Tibial artery (tissue), 4 donors: ENCODE results near the gene AKAP6.
A peak's percentile ranks its signal among the peaks of the same experiment; 100 is the strongest.

Experiments used
- DNase-seq, 2 donors: peaks; one replicate each; pipeline ENCODE4 v3.0.0-alpha.2; 2019
- H3K27ac ChIP-seq, 2 donors: fragments of 200-600 bp; sonication (generic) in 1 of 2; 1 replicate in 1 of 2; 2 replicates in 1 of 2; pipeline ENCODE4 v1.5.1; 2018 to 2019; ENCODE audit warnings: mild to moderate bottlenecking in 1 of 2
- H3K27me3 ChIP-seq, 2 donors: fragments of 200-600 bp; sonication (generic) in 1 of 2; one replicate each; pipeline versions ENCODE4 v1.5.1 to v1.6.0; 2016 to 2019
- H3K36me3 ChIP-seq, 3 donors: fragments of 200-600 bp; sonication (generic) in 2 of 3; one replicate each; pipeline ENCODE4 v1.5.1; 2016 to 2019; ENCODE audit warnings: mild to moderate bottlenecking in 2 of 3
- H3K4me1 ChIP-seq, 4 donors: fragments of 200-600 bp; sonication (generic) in 2 of 4; 1 replicate in 3 of 4; 2 replicates in 1 of 4; pipeline ENCODE4 v1.5.1; 2016 to 2019
- H3K4me3 ChIP-seq, 2 donors: fragments of 200-600 bp; sonication (generic) in 1 of 2; 1 replicate in 1 of 2; 2 replicates in 1 of 2; pipeline ENCODE4 v1.5.1; 2018 to 2019; ENCODE audit warnings: mild to moderate bottlenecking in 2 of 2
- H3K9me3 ChIP-seq, 3 donors: fragments of 200-600 bp; sonication (generic) in 1 of 3; one replicate each; pipeline ENCODE4 v1.5.1; 2016 to 2019
- CTCF ChIP-seq, 2 experiments: fragments of 200-600 bp in 1 of 2; fragments of 450-650 bp in 1 of 2; IDR thresholded peaks; one replicate each; pipeline ENCODE4 v1.5.1; 2017 to 2019; ENCODE audit warnings: antibody characterized with exemption in 2 of 2, mild to moderate bottlenecking in 1 of 2, moderate library complexity in 1 of 2
- intact Hi-C: fragments of 100-400 bp; cut with DNase I; formaldehyde crosslinking; loops from one replicate; pipeline ENCODE4 v1.15.0; 2023; ENCODE audit warnings: low total_unique reads

AKAP6 gene

GRCh38 chr14:32719601-32720000 lies 390.5 kb downstream of the AKAP6 start:
- Histone ChIP-seq H3K27ac (no peak overlapping the region), H3K4me1 (peaks cover 0 to 19% (median 1%) of the 10 kb centered on the region in 4 donors), H3K27me3 (no peaks in the 10 kb centered on the region), H3K9me3 (no peaks in the 10 kb centered on the region), H3K36me3 (no peaks in the 10 kb centered on the region), H3K4me3 (no peak overlapping the region)
- TF ChIP-seq CTCF (IDR thresholded peaks at IDR 0.05): no peak
- intact Hi-C loops: no loop called here
- DNase-seq: no peak

GRCh38 chr14:32720927-32721326 lies 391.8 kb downstream of the AKAP6 start:
- Histone ChIP-seq H3K36me3 (no peaks in the 10 kb centered on the region), H3K4me1 (peaks cover 0 to 32% (median 7%) of the 10 kb centered on the region in 4 donors), H3K9me3 (no peaks in the 10 kb centered on the region), H3K4me3 (no peak overlapping the region), H3K27me3 (no peaks in the 10 kb centered on the region), H3K27ac (no peak overlapping the region)
- no peak for TF ChIP-seq CTCF (IDR thresholded peaks at IDR 0.05)
- no peak for DNase-seq
- intact Hi-C loops: no loop called here

GRCh38 chr14:32722631-32723183 lies 393.6 kb downstream of the AKAP6 start:
- no peak for TF ChIP-seq CTCF (IDR thresholded peaks at IDR 0.05)
- intact Hi-C loops: no loop called here
- Histone ChIP-seq H3K27me3 (no peaks in the 10 kb centered on the region), H3K27ac (no peak overlapping the region), H3K9me3 (no peaks in the 10 kb centered on the region), H3K4me3 (no peak overlapping the region), H3K36me3 (no peaks in the 10 kb centered on the region), H3K4me1 (peaks cover 0 to 38% (median 9%) of the 10 kb centered on the region in 4 donors)
- no peak for DNase-seq

GRCh38 chr14:32724867-32725471 lies 395.9 kb downstream of the AKAP6 start:
- no peak for DNase-seq
- H3K4me3 ChIP-seq: peak overlapping the region; percentile 23 to 41
- peaks cover 0 to 41% (median 9%) of the 10 kb centered on the region in 4 donors for H3K4me1 ChIP-seq
- no peaks in the 10 kb centered on the region for H3K9me3 ChIP-seq
- H3K27ac ChIP-seq: peak overlapping the region; percentile 49 to 54
- intact Hi-C loops: loop anchor here (5.0 kb wide), 1 partner anchor 1062 kb away; no protein-coding TSS in a partner anchor
- H3K27me3 ChIP-seq: no peaks in the 10 kb centered on the region
- no peaks in the 10 kb centered on the region for H3K36me3 ChIP-seq
- no peak for TF ChIP-seq CTCF (IDR thresholded peaks at IDR 0.05)

GRCh38 chr14:32726516-32726915 lies 397.4 kb downstream of the AKAP6 start:
- Histone ChIP-seq H3K9me3 (no peaks in the 10 kb centered on the region), H3K36me3 (no peaks in the 10 kb centered on the region), H3K27ac (no peak overlapping the region), H3K4me1 (peaks cover 0 to 37% (median 9%) of the 10 kb centered on the region in 4 donors), H3K27me3 (no peaks in the 10 kb centered on the region), H3K4me3 (no peak overlapping the region)
- intact Hi-C loops: loop anchor here (5.0 kb wide), 1 partner anchor 1061 kb away; no protein-coding TSS in a partner anchor
- no peak for DNase-seq
- TF ChIP-seq CTCF (IDR thresholded peaks at IDR 0.05): no peak
